Activated CD8-positive, alpha-beta memory T cell treated with anti-CD3 and anti-CD28 coated beads, Interleukin-2, amount 50 U/mL, for 48 hours (primary cell): ENCODE results near the gene CCDC51.

Experiments
- DNase-seq: peaks from one replicate; pipeline ENCODE4 v3.0.0-alpha.2; 2020

CCDC51 gene

GRCh38 chr3:48432411-48433371 is 7.2 kb downstream of the CCDC51 start:
- DNase-seq: no peak

DNA sequence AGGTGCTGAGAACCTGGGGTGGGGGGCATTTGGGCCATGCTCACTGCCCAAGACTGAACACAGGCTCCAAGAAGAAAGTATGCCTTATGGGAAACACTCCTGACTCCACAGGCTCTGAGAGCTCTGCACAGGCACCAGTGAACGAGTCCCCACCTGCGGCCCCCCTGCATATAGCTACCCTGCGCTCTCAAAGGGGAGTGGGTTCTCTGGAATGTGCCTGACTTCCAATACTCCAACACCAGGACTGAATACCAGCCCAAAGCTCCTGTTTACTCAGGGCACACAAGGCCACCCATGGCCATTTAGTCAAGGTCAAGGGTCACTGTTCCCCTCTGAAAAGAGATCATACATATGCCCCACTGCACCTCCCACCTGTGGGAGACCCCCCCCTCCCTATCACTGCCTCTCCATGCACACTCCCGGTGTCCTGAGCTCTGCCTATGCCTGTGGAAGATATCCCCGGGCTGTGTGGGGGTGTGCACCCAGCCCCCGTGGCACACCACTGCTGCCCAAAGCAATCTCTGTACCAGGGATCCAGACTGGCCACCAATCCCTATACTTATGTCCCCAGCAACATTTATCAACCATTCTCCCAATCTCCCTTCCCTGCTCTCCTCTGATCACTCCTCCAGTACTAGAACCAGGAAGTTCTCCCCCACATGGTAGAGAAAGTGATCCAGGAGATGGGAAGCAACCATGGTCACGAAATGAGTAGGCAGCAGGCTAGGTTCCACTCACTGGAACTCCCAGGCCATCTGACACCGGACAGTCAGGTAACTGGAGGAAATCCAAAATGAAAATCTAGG is 8.5 kb downstream of the CCDC51 start:
- DNase-seq: no peak

DNA sequence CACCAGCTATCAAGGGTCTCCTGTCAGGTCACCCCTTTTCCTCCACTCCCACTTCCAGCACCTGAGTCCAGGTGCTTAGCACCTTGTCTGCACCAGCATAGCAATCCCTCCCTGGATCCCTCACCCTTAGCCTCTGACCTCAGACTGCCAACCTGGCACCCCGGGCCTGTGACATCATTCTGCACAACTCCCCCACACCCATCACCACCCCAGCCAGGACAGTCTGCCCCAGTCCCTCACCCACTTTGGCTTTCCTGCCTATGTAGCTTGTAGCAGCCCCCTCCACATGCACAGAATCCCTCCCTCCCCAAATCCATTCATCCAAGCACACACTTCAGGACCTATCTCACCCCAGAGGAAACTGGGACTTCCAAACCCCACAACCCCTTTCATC is 9.2 kb downstream of the CCDC51 start:
- no peak for DNase-seq

DNA sequence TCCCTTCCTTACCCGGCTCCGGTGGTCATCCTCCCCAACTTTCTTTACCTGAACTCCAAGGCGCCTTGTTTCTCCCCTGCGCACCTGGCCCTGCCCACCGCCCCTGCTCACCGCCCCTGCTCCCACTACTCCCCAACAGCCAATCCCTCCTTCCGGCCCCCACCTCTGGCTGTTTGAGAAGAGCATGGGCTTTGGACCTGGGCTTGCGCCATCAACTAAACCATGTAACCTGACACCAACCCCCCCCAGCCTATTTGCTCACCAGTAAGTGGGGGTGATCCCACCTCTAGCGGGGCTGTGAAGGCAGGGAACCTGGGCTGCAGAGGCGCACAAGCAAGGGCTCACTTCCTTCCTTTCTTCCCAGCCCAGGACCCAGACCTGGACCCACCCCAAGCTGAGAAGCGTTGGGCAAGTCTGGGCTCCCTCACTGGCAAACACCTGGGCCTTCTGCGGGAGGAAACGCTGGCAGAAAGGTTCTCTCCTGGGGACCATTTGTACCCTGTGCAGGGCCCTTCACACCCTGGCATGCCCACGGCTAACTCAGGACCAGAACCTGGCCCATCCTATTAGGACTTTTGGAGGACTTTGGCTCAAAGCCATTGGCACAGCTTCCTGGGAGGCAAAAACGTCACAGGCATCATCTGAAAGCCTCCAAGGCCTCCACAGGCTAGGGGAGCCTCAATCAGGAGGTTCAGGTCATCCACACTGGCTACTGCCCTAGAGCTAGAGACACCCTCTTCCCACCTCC is 9.8 kb downstream of the CCDC51 start, which contains the start of gene PLXNB1:
Gene PLXNB1 (minus strand): TSS at position 127 of the 748 bp plus-strand sequence. CDS start 5,475 bp downstream, outside the sequence.
- no peak for DNase-seq

GRCh38 chr3:48429317-48429959 is 10.5 kb downstream of the CCDC51 start:
- DNase-seq: peak; percentile 80

DNA sequence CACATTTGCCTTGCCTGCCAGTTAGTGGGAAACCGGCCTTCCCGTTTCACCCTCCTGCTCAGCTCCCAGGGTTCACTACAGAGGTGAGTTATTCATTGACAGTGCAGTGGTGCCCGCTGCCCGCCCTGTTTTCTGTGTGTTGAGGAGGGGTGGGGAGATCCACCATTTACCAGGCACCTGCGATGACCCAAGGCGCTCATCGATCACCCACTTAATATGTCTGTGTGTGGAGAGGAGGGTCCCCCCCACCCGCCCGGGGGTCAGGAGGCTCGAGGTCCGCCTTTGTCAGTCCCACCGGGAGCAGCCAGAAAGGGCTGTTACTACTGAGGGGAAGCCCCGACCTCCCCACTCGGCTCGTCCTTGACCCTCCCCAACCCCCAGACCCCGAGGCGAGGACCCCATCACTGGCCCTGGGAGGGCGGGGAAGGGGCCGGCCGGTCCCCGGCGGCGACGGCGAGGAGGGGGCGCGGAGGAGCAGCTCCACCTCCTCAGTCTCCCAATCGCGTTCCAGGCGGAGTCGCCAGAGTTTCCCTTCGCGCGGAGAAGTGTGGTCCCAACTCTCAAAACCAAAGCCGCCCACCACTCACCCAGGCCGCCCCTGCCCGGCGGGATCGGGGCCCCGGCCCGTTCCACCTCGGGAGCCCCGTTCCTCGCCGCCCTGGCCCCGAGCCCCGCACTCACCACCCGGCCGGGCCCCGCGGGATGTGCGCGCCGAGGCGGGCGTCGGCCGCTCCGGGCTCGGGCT is 11.2 kb downstream of the CCDC51 start:
- DNase-seq: peak; percentile 65

GRCh38 chr3:48428088-48428571 is 11.8 kb downstream of the CCDC51 start:
- no peak for DNase-seq

- no peak for DNase-seq
These were observed 12.3 kb downstream of the CCDC51 start for GRCh38 chr3:48427630-48427962.

DNA sequence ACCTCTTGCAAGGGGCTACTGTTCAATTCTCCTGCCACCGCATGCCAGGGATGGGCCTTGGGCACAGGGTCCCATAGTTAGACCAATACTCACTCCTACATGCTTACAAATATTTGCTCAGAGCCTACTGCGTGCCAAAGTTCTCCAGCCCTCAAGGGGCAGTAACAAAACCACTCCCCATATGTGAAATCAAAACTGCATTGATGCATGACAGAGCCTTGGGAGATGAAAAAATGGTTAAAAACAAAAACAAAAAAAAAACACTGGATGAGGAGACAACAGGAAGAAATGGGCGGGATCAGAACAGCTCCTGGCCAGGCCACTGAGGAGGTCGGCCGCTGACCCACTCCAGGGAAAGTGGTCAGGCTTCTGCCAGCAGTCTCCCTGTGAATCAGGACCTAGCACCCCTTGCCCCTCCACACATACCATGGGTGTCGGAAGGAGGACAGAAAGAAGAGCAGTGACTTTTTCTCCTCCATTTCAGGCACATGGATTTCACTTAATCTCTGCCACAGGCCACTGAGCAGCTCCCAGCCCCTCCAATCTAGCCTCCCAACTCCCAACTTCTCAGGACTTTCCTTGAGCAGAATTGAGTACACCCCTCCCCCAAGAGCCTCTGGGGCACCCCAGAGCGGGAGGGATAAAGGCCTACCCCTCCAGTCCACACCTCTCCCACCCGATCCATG is 12.8 kb downstream of the CCDC51 start:
- no peak for DNase-seq

GRCh38 chr3:48426401-48426909 is 13.5 kb downstream of the CCDC51 start:
- no peak for DNase-seq

DNA sequence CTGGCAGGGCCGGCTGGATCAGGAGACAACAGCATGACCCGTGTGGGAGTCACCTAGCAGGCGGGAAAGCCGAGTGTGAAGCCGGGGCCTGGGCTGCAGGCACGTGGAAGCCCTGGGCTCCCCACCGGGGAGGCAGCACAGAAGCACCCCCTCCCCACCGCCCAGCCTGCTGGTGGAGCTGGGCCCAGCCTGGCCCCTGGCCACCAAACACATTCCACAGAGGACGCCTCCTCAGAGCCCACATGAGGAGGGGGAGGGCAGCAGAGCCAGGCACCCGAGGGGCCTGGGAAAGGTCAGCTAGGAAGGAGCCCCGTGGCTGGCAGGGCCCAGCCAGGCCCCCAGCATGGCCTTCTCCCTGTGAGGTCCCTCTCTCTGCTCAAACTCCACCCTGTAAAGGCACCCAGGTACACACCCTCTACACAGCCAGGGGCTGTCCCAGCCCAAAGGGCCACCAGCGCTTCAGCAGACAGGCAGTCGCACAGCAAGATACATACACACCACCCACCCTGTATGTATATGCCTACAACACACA is 14.6 kb downstream of the CCDC51 start:
- DNase-seq: no peak

DNA sequence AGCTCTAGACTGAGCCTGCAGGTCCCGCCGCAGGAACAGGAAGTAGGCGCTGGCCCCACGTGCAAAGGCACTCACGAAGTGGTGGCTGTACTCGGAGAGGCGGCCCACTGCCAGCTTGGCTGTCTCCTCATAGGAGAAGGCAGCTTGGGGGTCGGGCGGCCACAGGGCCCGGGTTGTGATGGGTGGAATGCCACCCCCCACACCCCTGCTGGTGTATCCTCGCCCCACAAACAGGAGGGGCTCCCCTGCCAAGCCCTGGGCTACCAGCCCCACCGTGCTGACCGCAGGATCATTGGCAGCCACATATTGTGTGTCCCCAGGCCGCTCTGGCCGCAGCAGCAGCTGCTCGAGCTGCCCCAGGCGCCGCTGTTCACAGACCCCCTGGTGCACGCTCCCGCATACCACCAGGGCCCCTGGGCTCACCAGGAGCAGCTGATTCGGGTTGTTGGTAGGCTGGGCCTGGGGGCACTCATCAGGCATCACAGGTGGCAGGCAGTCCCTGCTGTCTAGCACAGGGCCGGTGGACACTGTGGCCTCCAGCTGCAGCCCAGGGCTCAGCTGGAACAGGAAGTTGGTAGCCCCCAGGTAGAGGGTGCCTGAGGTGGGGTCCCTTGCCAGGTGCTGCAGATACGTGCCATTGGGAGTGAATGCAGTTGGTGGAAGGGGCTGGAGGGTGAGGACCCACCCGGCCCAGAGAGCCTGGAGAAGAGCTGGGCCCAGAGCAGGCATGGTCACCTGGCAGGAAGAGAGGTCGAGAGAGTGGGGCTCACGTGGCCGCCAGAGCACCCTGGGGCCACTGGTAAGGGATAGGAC is 15.8 kb downstream of the CCDC51 start:
- no peak for DNase-seq

- no peak for DNase-seq
These were observed 16.6 kb downstream of the CCDC51 start for GRCh38 chr3:48423241-48423882.

DNA sequence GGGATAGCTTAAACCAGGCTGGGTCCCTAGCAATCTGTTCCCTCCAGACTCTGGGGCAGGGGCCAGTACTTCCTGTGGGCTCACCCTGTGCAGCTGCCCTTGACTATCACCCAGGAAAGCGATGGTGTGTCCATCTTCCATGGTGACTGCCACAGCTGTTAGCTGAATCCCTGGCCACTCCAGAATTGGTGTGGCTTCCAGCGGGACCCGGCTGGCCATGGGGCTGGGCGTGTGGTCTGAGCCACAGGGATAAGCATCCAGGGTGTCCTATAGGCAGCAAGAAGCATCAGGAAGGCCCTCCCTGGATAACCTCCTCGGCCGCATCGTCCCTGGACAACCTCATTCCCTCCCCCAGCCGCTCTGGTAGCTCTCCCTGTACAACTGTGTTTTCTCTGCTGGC is 17.2 kb downstream of the CCDC51 start:
- DNase-seq: no peak

GRCh38 chr3:48422272-48422671 is 17.6 kb downstream of the CCDC51 start:
- DNase-seq: no peak

- no peak for DNase-seq
These were observed 19.4 kb downstream of the CCDC51 start for GRCh38 chr3:48420561-48420960.

- DNase-seq: no peak
These were observed 20.3 kb downstream of the CCDC51 start for GRCh38 chr3:48419597-48419996.

DNA sequence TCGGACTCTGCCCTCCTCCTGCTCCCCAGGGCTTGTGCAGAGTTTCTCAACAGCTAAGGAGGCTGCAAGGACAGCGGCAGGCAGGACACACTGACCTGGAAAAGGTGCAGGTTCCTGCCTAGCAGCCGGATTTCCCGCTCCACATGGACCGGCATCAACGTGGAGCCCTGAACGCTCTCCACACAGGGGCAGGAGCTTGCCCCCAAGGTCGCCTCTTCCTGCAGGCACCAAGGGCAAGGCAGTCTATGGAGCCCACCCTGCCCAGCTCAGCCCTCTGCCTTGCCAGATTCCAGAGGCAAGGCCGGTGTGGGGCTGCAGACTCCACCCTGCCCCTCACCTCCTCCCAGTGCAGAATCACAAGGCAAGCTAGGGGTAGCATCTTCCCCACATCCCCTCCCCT is 20.8 kb downstream of the CCDC51 start:
- no peak for DNase-seq

GRCh38 chr3:48418651-48419050 is 21.3 kb downstream of the CCDC51 start:
- no peak for DNase-seq
